SU-DHL-6 (cell line): ENCODE data around the gene CLCF1.
A peak's percentile ranks its signal among the peaks of the same experiment; 100 is the strongest.

Experiments
- EZH2phosphoT487 ChIP-seq: fragments of 200-600 bp; sonication (generic), shearing (Covaris generic); conservative IDR thresholded peaks from 2 replicates; pipeline ENCODE4 v1.6.1; 2018; ENCODE audit warnings: mild to moderate bottlenecking, antibody characterized with exemption, low read length, moderate library complexity, mixed read lengths
- TF ChIP-seq, protein P1 (sequence below): fragments of 200-600 bp; sonication (generic); IDR thresholded peaks from one replicate; pipeline ENCODE4 v1.5.1; 2017; ENCODE audit warnings: antibody characterized with exemption, mild to moderate bottlenecking, low read length, moderate library complexity; ENCODE audit not compliant: insufficient read depth, poor library complexity, severe bottlenecking

DNA sequence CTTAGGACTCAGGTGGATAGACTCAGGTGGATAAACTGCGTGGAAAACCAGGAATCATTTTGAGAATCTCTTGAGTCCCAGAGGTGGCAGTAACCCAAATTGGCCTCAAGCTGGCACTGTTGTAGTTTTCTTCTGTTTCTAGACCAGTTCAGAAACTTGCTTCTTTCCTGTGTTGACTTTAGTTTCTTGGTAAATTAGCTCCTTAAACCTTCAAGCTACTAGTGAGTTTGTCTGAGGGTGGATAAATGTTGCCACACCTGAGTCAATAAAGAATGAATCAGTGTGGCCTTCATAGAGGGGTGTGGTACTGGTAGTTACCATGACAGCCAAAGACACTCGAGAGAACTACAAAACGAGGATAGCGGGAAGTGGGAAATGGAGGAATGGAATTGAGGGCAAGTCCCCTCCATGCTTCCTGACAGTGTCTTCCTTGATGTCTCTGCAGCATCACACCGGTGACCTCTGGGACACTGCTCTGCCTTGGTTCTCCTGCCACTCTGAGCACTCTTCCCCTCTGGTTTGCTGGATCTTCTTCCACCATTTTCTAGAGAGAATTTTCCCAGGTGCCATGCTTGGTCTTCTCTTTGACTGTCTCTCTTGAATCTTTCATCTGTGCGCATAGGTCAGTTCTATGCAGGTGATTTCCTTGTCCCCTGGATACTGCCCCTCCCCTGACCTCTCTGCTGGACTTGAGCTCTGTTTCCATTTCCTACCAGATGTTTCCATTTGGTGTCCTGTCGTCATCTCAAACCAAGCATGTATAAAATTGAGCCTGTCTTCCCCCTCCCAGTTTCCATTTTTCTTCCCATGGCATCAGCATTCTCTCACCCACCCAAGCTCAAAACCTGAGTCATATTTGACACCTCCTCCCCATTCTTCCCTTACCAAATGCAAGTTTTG, 27.2 kb downstream of the CLCF1 start:
- TF ChIP-seq, protein P1, sequence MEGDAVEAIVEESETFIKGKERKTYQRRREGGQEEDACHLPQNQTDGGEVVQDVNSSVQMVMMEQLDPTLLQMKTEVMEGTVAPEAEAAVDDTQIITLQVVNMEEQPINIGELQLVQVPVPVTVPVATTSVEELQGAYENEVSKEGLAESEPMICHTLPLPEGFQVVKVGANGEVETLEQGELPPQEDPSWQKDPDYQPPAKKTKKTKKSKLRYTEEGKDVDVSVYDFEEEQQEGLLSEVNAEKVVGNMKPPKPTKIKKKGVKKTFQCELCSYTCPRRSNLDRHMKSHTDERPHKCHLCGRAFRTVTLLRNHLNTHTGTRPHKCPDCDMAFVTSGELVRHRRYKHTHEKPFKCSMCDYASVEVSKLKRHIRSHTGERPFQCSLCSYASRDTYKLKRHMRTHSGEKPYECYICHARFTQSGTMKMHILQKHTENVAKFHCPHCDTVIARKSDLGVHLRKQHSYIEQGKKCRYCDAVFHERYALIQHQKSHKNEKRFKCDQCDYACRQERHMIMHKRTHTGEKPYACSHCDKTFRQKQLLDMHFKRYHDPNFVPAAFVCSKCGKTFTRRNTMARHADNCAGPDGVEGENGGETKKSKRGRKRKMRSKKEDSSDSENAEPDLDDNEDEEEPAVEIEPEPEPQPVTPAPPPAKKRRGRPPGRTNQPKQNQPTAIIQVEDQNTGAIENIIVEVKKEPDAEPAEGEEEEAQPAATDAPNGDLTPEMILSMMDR, result peak; percentile 87
- TF ChIP-seq EZH2phosphoT487, result no peak
